Omental fat pad (tissue), 4 donors: ENCODE results near the gene IL24. TPM values are rescaled to one million over a fixed set of nuclear protein-coding genes. Genes with fewer than 3 reads are reported as not detected.

Source experiments
- ATAC-seq: fragments of 150-250 bp; one replicate; pipeline ENCODE4 v1.9.1; 2016; ENCODE audit warnings: mild to moderate bottlenecking, moderate library complexity; ENCODE audit not compliant: low FRiP score
- DNase-seq: peaks from one replicate; pipeline ENCODE4 v3.0.0-alpha.2; 2019; ENCODE audit warnings: low spot score
- CTCF ChIP-seq, 3 donors: fragments of 450-650 bp; IDR thresholded peaks; one replicate each; pipeline ENCODE4 v1.5.1; 2016 to 2017; ENCODE audit warnings: antibody characterized with exemption in 3 of 3, mild to moderate bottlenecking in 3 of 3, moderate library complexity in 2 of 3
- total RNA-seq, 4 donors: library from RNA; depleted of rRNA; stranded (reverse); fragments of >200 nt; gene quantifications; one replicate each; pipeline ENCODE4 v1.1.0, GENCODE V29; 2016

IL24 gene
- total RNA-seq, 4 donors from 2014 or later, result 5.1 to 65.1 TPM; not detected in 2

- TF ChIP-seq CTCF (IDR thresholded peaks at IDR 0.05), result no peak
- no peak for DNase-seq
- no peak for ATAC-seq
Measured at GRCh38 chr1:206855859-206856258, 41.4 kb upstream of the IL24 start.

- no peak for ATAC-seq
- DNase-seq, result no peak
- no peak for TF ChIP-seq CTCF (IDR thresholded peaks at IDR 0.05)
Measured at GRCh38 chr1:206856674-206857464, 40.4 kb upstream of the IL24 start.

- ATAC-seq (no peak), DNase-seq (no peak)
- TF ChIP-seq CTCF (IDR thresholded peaks at IDR 0.05), result no peak
Measured at GRCh38 chr1:206859082-206859521, 38.1 kb upstream of the IL24 start.

GRCh38 chr1:206860165-206860564, 37.1 kb upstream of the IL24 start:
- DNase-seq, result no peak
- TF ChIP-seq CTCF (IDR thresholded peaks at IDR 0.05), result no peak
- no peak for ATAC-seq

- DNase-seq, result no peak
- no peak for TF ChIP-seq CTCF (IDR thresholded peaks at IDR 0.05)
- no peak for ATAC-seq
Measured at GRCh38 chr1:206863266-206863665, 34.0 kb upstream of the IL24 start.

GRCh38 chr1:206864939-206865671, 32.1 kb upstream of the IL24 start, which contains the start of gene IL20:
Gene IL20 (plus strand): TSS chr1:206865623. CDS start chr1:206865853, 230 bp downstream.
- peak; percentile 65 for ATAC-seq
- peak in 1 of 3 donors; percentile 71 for TF ChIP-seq CTCF (IDR thresholded peaks at IDR 0.05)
- DNase-seq, result peak; percentile 93
